OCI-LY7 (cell line): ENCODE results near the gene SFSWAP. TPM values are rescaled to one million over a fixed set of nuclear protein-coding genes. Genes with fewer than 3 reads are reported as not detected.
A peak's percentile ranks its signal among the peaks of the same experiment; 100 is the strongest.

Experiments used
- BruUV-seq: library from RNA; stranded (reverse); fragments of 400-500 nt; replicated peaks from 2 replicates; lab custom pipeline; 2021; lab: Mats Ljungman, UMichigan
- CTCF ChIA-PET: fragments of 300-600 bp; sonication (Branson Sonifier 250); formaldehyde crosslinking; loops from one replicate; lab custom pipeline; 2022; ENCODE audit warnings: antibody characterized with exemption; ENCODE audit not compliant: unreplicated experiment; lab: Charles Lee
- POLR2A ChIA-PET: fragments of 300-600 bp; sonication (Branson Sonifier 250); formaldehyde crosslinking; loops from one replicate; lab custom pipeline; 2022; ENCODE audit warnings: antibody characterized with exemption; lab: Charles Lee
- DNase-seq: peaks from one replicate; pipeline ENCODE4 v3.0.0-alpha.2; 2015; ENCODE audit warnings: low spot score
- H2AFZ ChIP-seq: fragments of 200-600 bp; sonication (generic), shearing (Covaris generic); 2 replicates; pipeline ENCODE4 v1.6.1; 2014; ENCODE audit warnings: mild to moderate bottlenecking, antibody characterized with exemption, low read length, moderate library complexity
- H3K27ac ChIP-seq: fragments of 200-600 bp; sonication (generic); 2 replicates; pipeline ENCODE4 v1.5.1; 2014; ENCODE audit warnings: mixed run types, low read depth, mild to moderate bottlenecking, moderate library complexity, low read length, inconsistent platforms; ENCODE audit not compliant: poor library complexity, severe bottlenecking
- H3K36me3 ChIP-seq: fragments of 200-600 bp; sonication (generic); 2 replicates; pipeline ENCODE4 v1.6.1; 2014; ENCODE audit warnings: mild to moderate bottlenecking, antibody characterized with exemption, low read length, moderate library complexity, mixed read lengths; ENCODE audit not compliant: insufficient read depth
- H3K4me1 ChIP-seq: fragments of 200-600 bp; sonication (generic); 2 replicates; pipeline ENCODE4 v1.5.1; 2014; ENCODE audit warnings: mild to moderate bottlenecking, low read length; ENCODE audit not compliant: insufficient read depth, poor library complexity, severe bottlenecking
- H3K4me2 ChIP-seq: fragments of 200-600 bp; sonication (generic); 2 replicates; pipeline ENCODE4 v1.6.1; 2014; ENCODE audit warnings: mild to moderate bottlenecking, low read length
- H3K4me3 ChIP-seq: fragments of 200-600 bp; sonication (generic); 2 replicates; pipeline ENCODE4 v1.5.1; 2014; ENCODE audit warnings: mild to moderate bottlenecking, low read depth, low read length; ENCODE audit not compliant: poor library complexity, severe bottlenecking
- H3K79me2 ChIP-seq: fragments of 200-600 bp; sonication (generic); 2 replicates; pipeline ENCODE4 v1.6.1; 2016; ENCODE audit warnings: low read depth, mild to moderate bottlenecking, low read length, moderate library complexity, mixed read lengths; ENCODE audit not compliant: insufficient read depth
- H3K9me2 ChIP-seq: fragments of 200-600 bp; sonication (generic); 2 replicates; pipeline ENCODE4 v1.6.1; 2016; ENCODE audit warnings: mild to moderate bottlenecking, low read length, mixed read lengths; ENCODE audit not compliant: insufficient read depth
- H3K9me3 ChIP-seq: fragments of 200-600 bp; sonication (generic); 2 replicates; pipeline ENCODE4 v1.6.1; 2014; ENCODE audit warnings: mild to moderate bottlenecking, mixed run types, low read length, mixed read lengths
- H4K20me1 ChIP-seq: fragments of 200-600 bp; sonication (generic); 2 replicates; pipeline ENCODE4 v1.6.1; 2014; ENCODE audit warnings: mild to moderate bottlenecking, antibody characterized with exemption, low read length, moderate library complexity, mixed read lengths; ENCODE audit not compliant: insufficient read depth
- EZH2phosphoT487 ChIP-seq: fragments of 200-600 bp; sonication (generic); IDR thresholded peaks from 2 replicates; pipeline ENCODE4 v1.6.1; 2018; ENCODE audit warnings: low read depth, borderline replicate concordance, mild to moderate bottlenecking, mixed run types, antibody characterized with exemption, low read length, moderate library complexity, mixed read lengths
- intact Hi-C: fragments of 100-400 bp; cut with micrococcal nuclease; formaldehyde crosslinking; loops from one replicate; pipeline ENCODE4 v1.10.0; 2022; ENCODE audit not compliant: unreplicated experiment
- total RNA-seq, 2 experiments: library from RNA; depleted of rRNA in 1 of 2; stranded (reverse); fragments of >200 nt in 1 of 2; shearing (Covaris generic) in 1 of 2; gene quantifications; 2 replicates each; pipeline ENCODE4 v1.2.3, GENCODE V29; 2014 to 2022
- TF ChIP-seq, protein P1 (sequence below): fragments of 200-600 bp; sonication (generic); conservative IDR thresholded peaks from 2 replicates; pipeline ENCODE4 v1.5.1; 2014; ENCODE audit warnings: mild to moderate bottlenecking, antibody characterized with exemption, low read length, moderate library complexity, mixed read lengths

Gene SFSWAP
- total RNA-seq, 2 experiments from 2014 or later = 54.0 to 87.1 TPM

DNA sequence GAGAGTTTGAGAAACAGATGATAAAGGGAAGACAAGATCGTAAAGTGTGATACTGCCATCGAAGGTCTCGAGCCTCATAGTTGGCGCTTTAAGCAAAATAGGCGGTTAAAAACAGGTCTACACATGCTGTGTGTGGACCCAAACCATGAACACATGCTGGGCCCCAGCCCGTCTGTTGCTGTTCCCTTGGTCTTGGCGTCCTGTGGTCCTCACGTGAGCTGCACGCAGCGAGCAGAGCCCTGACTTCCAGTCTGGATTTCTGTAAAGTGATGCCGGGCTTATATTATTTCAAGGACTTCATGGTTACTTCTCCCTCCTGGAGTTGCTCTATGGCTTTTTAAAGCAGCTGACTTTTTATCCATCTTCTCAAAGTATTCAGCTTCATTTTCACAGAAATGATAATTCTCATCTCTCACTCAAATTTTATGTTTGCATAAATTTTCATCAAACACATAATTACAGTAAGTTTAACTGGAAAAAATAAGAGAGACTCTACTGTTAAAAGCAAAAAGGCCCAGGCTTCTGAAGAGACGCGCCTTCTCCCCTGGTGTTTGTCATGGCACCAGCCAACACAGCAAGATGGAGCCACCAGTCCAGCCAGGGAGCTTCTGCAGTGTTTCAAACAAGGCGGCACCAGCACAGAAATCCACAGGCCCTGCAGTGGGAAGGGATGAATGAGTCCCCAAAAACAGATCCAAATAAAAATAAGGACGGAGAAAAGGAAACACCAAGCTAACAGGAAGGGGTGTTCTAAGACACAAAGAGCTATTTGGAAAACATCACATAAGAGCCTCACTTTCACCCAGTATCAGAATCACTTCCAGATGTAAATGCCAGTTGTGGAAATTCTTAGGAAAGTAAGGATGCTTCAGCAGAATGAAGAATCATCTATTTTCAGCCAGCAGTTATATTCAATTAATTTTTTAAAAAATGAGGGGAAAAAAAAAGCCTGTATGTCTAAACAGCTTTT lies 24.9 kb downstream of the SFSWAP start:
- TF ChIP-seq, protein P1, sequence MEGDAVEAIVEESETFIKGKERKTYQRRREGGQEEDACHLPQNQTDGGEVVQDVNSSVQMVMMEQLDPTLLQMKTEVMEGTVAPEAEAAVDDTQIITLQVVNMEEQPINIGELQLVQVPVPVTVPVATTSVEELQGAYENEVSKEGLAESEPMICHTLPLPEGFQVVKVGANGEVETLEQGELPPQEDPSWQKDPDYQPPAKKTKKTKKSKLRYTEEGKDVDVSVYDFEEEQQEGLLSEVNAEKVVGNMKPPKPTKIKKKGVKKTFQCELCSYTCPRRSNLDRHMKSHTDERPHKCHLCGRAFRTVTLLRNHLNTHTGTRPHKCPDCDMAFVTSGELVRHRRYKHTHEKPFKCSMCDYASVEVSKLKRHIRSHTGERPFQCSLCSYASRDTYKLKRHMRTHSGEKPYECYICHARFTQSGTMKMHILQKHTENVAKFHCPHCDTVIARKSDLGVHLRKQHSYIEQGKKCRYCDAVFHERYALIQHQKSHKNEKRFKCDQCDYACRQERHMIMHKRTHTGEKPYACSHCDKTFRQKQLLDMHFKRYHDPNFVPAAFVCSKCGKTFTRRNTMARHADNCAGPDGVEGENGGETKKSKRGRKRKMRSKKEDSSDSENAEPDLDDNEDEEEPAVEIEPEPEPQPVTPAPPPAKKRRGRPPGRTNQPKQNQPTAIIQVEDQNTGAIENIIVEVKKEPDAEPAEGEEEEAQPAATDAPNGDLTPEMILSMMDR = no peak
- no peak for TF ChIP-seq EZH2phosphoT487
- Histone ChIP-seq H3K4me1 (no peaks in the 10 kb centered on the region), H3K4me2 (no peak overlapping the region), H3K36me3 (peaks cover 90% of the 10 kb centered on the region), H2AFZ (no peak overlapping the region), H3K4me3 (no peak overlapping the region), H3K79me2 (no peaks in the 10 kb centered on the region), H3K27ac (no peak overlapping the region), H3K9me2 (no peaks in the 10 kb centered on the region), H3K9me3 (no peaks in the 10 kb centered on the region), H4K20me1 (no peaks in the 10 kb centered on the region)
- ChIA-PET CTCF (no interaction called here), POLR2A (no interaction called here)
- intact Hi-C loops = no loop called here
- no peak for DNase-seq
- BruUV-seq = no TSS peak

DNA sequence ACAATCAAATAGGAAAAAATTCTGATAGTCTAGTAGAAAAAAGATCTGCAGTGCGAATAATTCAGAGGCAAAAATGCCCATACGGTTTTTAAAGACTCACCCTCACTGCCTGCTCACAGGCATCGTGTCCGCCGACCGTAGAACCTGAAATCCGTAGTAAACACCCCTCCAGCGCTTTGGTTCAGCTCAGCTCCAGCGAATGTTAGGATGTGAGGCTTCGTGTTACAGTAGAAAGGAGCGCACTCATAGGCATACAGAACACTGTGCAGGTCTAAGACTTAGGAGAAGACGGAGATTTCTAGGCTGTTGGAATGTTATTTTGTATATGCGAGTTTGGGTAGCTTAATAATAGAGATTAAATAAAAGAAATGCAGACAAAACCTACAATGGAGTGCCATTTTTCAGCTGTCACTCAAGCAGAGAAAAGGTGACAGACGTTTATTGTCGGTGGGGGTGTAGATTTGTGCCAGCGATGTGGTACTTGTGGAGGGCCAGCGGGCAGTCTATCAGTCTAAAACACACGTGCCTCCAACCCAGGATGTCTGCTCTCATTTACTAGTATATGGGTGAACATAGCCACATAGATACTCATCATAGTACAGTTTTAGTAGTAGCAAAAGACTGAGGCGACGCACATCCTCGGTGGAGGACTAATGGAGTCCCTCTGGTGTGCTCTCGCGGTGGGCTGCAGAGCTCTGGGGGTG lies 25.7 kb downstream of the SFSWAP start:
- TF ChIP-seq, protein P1 = no peak
- no peak for TF ChIP-seq EZH2phosphoT487
- no peak overlapping the region for H3K27ac ChIP-seq
- POLR2A ChIA-PET = no interaction called here
- H3K9me3 ChIP-seq = no peaks in the 10 kb centered on the region; the same call in 1 of the 2 replicates
- CTCF ChIA-PET = no interaction called here
- no peaks in the 10 kb centered on the region for H3K79me2 ChIP-seq
- no peaks in the 10 kb centered on the region for H3K9me2 ChIP-seq
- DNase-seq = no peak
- H2AFZ ChIP-seq = no peak overlapping the region
- H3K4me3 ChIP-seq = no peak overlapping the region
- TSS peak; percentile 13 for BruUV-seq
- no peaks in the 10 kb centered on the region for H4K20me1 ChIP-seq
- no peaks in the 10 kb centered on the region for H3K4me1 ChIP-seq
- H3K4me2 ChIP-seq = no peak overlapping the region
- intact Hi-C loops = no loop called here
- H3K36me3 ChIP-seq = peaks cover 90% of the 10 kb centered on the region
